Spleen (tissue), 11 donors: ENCODE data around the gene VANGL1. TPM values are rescaled to one million over a fixed set of nuclear protein-coding genes. Genes with fewer than 3 reads are reported as not detected.

Source experiments
- DNase-seq: peaks from one replicate; pipeline ENCODE4 v3.0.0-alpha.2; 2020
- H3K27ac ChIP-seq, 8 donors: fragments of 200-600 bp; sonication (generic) in 7 of 8; 1 replicate in 4 of 8; 2 replicates in 4 of 8; pipeline versions ENCODE4 v1.5.0 to v1.8.0; 2016 to 2021; ENCODE audit warnings: inconsistent platforms in 4 of 8, mild to moderate bottlenecking in 4 of 8, moderate library complexity in 1 of 8
- H3K27me3 ChIP-seq, 7 donors: fragments of 200-600 bp; sonication (generic) in 6 of 7; replicated peaks in 1 of 7; 1 replicate in 4 of 7; 2 replicates in 3 of 7; pipeline versions ENCODE4 v1.5.0 to v1.8.0; 2016 to 2021; ENCODE audit warnings: inconsistent platforms in 3 of 7, mild to moderate bottlenecking in 1 of 7
- H3K36me3 ChIP-seq, 6 donors: fragments of 200-600 bp; sonication (generic) in 5 of 6; 1 replicate in 4 of 6; 2 replicates in 2 of 6; pipeline versions ENCODE4 v1.5.0 to v1.8.0; 2016 to 2021; ENCODE audit warnings: inconsistent platforms in 2 of 6
- H3K4me1 ChIP-seq, 6 donors: fragments of 200-600 bp; sonication (generic) in 5 of 6; 1 replicate in 3 of 6; 2 replicates in 3 of 6; pipeline versions ENCODE4 v1.5.0 to v1.8.0; 2016 to 2021; ENCODE audit warnings: inconsistent platforms in 3 of 6
- H3K4me3 ChIP-seq, 8 donors: fragments of 200-600 bp; sonication (generic) in 7 of 8; 1 replicate in 4 of 8; 2 replicates in 4 of 8; pipeline versions ENCODE4 v1.5.0 to v1.8.0; 2016 to 2021; ENCODE audit warnings: inconsistent platforms in 4 of 8, mild to moderate bottlenecking in 4 of 8, moderate library complexity in 2 of 8
- H3K9me3 ChIP-seq, 8 donors: fragments of 200-600 bp; sonication (generic) in 7 of 8; 1 replicate in 4 of 8; 2 replicates in 4 of 8; pipeline versions ENCODE4 v1.5.0 to v1.8.0; 2016 to 2021; ENCODE audit warnings: inconsistent platforms in 4 of 8
- POLR2A ChIP-seq, 3 donors: fragments of 450-650 bp; IDR thresholded peaks; one replicate each; pipeline ENCODE4 v1.5.1; 2017; ENCODE audit warnings: antibody characterized with exemption in 3 of 3, mild to moderate bottlenecking in 1 of 3
- POLR2AphosphoS5 ChIP-seq, 3 donors: sonication (generic); formaldehyde crosslinking; IDR thresholded peaks; one replicate each; pipeline ENCODE4 v1.5.1; 2017; ENCODE audit warnings: antibody characterized with exemption in 3 of 3
- WGBS, 5 donors: extraction: QIAGEN DNeasy Blood & Tissue Kit in 3 of 5; methylation state at CpG; one replicate each; pipeline versions ENCODE4 v1.1.5 to v1.1.7; 2013 to 2018; 5-methylcytosine and 5-hydroxymethylcytosine counted together
- intact Hi-C: fragments of 100-400 bp; cut with DNase I; formaldehyde crosslinking; loops from one replicate; pipeline ENCODE4 v1.15.0; 2023; ENCODE audit warnings: low total_unique reads
- polyA plus RNA-seq, 3 donors: library from polyadenylated mRNA; stranded (reverse); fragments of 200-250 nt; gene quantifications; one replicate each; pipeline ENCODE4 v1.2.1, GENCODE V29; 2013
- total RNA-seq, 7 donors: library from RNA; depleted of rRNA in 3 of 7; stranded (reverse); fragments of >200 nt in 3 of 7; fragmentation: NEBNext Ultra II Directional in 4 of 7; extraction: Animal tissue kit (Norgen Biotek cat#: 25700) in 4 of 7; gene quantifications; one replicate each; pipeline versions ENCODE4 v1.1.0 to v1.2.1, GENCODE V29; 2016 to 2021
- TF ChIP-seq, protein P1 (sequence below), 11 experiments: fragments of 200-600 bp in 7 of 11; fragments of 450-650 bp in 4 of 11; sonication (generic) in 4 of 11; IDR thresholded peaks in 8 of 11; conservative IDR thresholded peaks in 3 of 11; 1 replicate in 7 of 11; 2 replicates in 4 of 11; pipeline versions ENCODE4 v1.4.0 to v1.8.0; 2016 to 2021; ENCODE audit warnings: antibody characterized with exemption in 11 of 11, inconsistent platforms in 4 of 11, mild to moderate bottlenecking in 1 of 11
- donor health status: healthy with polysubstance abuse.
- donor health status: DM: no; HTN: no; CAD: no; lungs with moderate emphysema.
- donor health status: DM: no; HTN: no; CAD: no.
- donor health status: Bipolar disorder and iron deficiency.
- donor health status: healthy.
- donor health status: DM: no; HTN: no; CAD: no.
- donor health status: DM: yes; HTN: yes; CAD: no.

VANGL1 gene
- total and polyA plus RNA-seq, 10 donors, result 0.24 to 7.0 (median 4.3) TPM

GRCh38 chr1:115719285-115719684, 77.5 kb downstream of the VANGL1 start:
- Histone ChIP-seq H3K4me1 (no peaks in the 10 kb centered on the region), H3K9me3 (no peaks in the 10 kb centered on the region), H3K4me3 (no peak overlapping the region), H3K36me3 (no peaks in the 10 kb centered on the region), H3K27ac (no peak overlapping the region), H3K27me3 (no peaks in the 10 kb centered on the region)
- TF ChIP-seq POLR2AphosphoS5 (IDR thresholded peaks at IDR 0.05), result no peak
- no peak for TF ChIP-seq POLR2A (IDR thresholded peaks at IDR 0.05)
- 93 to 98% (median 96%) methylated on average over 7 of the region's 7 CpGs for WGBS, 5 donors
- intact Hi-C loops, result no loop called here
- DNase-seq, result no peak

- 77 to 93% (median 87%) methylated on average over 1 of the region's 1 CpG for WGBS, 5 donors
- Histone ChIP-seq H3K27me3 (no peaks in the 10 kb centered on the region), H3K4me1 (peaks cover 0 to 15% (median 6%) of the 10 kb centered on the region in 6 donors), H3K27ac (no peak overlapping the region), H3K36me3 (no peaks in the 10 kb centered on the region), H3K4me3 (no peak overlapping the region), H3K9me3 (no peaks in the 10 kb centered on the region)
- TF ChIP-seq POLR2AphosphoS5 (IDR thresholded peaks at IDR 0.05) (no peak), POLR2A (IDR thresholded peaks at IDR 0.05) (no peak)
- TF ChIP-seq, protein P1, sequence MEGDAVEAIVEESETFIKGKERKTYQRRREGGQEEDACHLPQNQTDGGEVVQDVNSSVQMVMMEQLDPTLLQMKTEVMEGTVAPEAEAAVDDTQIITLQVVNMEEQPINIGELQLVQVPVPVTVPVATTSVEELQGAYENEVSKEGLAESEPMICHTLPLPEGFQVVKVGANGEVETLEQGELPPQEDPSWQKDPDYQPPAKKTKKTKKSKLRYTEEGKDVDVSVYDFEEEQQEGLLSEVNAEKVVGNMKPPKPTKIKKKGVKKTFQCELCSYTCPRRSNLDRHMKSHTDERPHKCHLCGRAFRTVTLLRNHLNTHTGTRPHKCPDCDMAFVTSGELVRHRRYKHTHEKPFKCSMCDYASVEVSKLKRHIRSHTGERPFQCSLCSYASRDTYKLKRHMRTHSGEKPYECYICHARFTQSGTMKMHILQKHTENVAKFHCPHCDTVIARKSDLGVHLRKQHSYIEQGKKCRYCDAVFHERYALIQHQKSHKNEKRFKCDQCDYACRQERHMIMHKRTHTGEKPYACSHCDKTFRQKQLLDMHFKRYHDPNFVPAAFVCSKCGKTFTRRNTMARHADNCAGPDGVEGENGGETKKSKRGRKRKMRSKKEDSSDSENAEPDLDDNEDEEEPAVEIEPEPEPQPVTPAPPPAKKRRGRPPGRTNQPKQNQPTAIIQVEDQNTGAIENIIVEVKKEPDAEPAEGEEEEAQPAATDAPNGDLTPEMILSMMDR (IDR thresholded peaks at IDR 0.05 in 8 of 11, conservative IDR thresholded peaks at IDR 0.05 in 3 of 11), result no peak
- intact Hi-C loops, result no loop called here
- no peak for DNase-seq
Measured at GRCh38 chr1:115722221-115722620, 80.5 kb downstream of the VANGL1 start.

DNA sequence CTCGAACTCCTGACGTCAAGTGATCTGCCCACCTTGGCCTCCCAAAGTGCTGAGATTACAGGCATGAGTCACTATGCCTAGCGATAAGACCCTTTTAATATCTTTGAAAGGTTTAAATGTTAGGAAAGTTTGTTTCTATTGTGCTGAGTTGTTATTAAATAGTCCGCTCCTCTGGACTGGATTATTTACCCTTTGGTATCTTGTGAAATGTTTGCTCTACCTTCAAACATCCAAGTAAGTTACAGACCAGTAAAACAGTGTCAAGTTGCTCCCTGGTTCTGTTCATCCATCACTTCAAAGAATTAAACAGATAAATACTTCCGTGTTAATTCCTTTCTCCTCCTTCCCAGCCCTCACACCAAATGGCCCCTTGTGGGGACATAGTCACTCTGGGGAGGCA, 82.0 kb downstream of the VANGL1 start:
- no peaks in the 10 kb centered on the region for H3K27me3 ChIP-seq
- DNase-seq, result no peak
- intact Hi-C loops, result no loop called here
- H3K27ac ChIP-seq, result no peak overlapping the region
- 88 to 97% (median 91%) methylated on average over 5 of the region's 5 CpGs for WGBS, 5 donors
- H3K36me3 ChIP-seq, result no peaks in the 10 kb centered on the region
- H3K4me1 ChIP-seq, result peaks cover 0 to 26% (median 10%) of the 10 kb centered on the region in 6 donors
- H3K4me3 ChIP-seq, result no peak overlapping the region
- no peaks in the 10 kb centered on the region for H3K9me3 ChIP-seq
- TF ChIP-seq POLR2AphosphoS5 (IDR thresholded peaks at IDR 0.05), result no peak
- TF ChIP-seq, protein P1 (IDR thresholded peaks at IDR 0.05 in 8 of 11, conservative IDR thresholded peaks at IDR 0.05 in 3 of 11), result no peak
- TF ChIP-seq POLR2A (IDR thresholded peaks at IDR 0.05), result no peak

- Histone ChIP-seq H3K27ac (no peak overlapping the region), H3K27me3 (no peaks in the 10 kb centered on the region), H3K9me3 (no peaks in the 10 kb centered on the region), H3K4me1 (peaks cover 0 to 26% (median 10%) of the 10 kb centered on the region in 6 donors), H3K36me3 (no peaks in the 10 kb centered on the region), H3K4me3 (no peak overlapping the region)
- WGBS, 5 donors, result 44 to 64% (median 54%) methylated on average over 2 of the region's 2 CpGs
- no peak for DNase-seq
- intact Hi-C loops, result no loop called here
- no peak for TF ChIP-seq POLR2AphosphoS5 (IDR thresholded peaks at IDR 0.05)
- TF ChIP-seq, protein P1 (IDR thresholded peaks at IDR 0.05 in 8 of 11, conservative IDR thresholded peaks at IDR 0.05 in 3 of 11), result no peak
- no peak for TF ChIP-seq POLR2A (IDR thresholded peaks at IDR 0.05)
Measured at GRCh38 chr1:115725600-115725999, 83.8 kb downstream of the VANGL1 start.

GRCh38 chr1:115726161-115726560, 84.4 kb downstream of the VANGL1 start:
- H3K36me3 ChIP-seq, result no peaks in the 10 kb centered on the region
- no peaks in the 10 kb centered on the region for H3K9me3 ChIP-seq
- no peak overlapping the region for H3K4me3 ChIP-seq
- TF ChIP-seq, protein P1 (IDR thresholded peaks at IDR 0.05 in 8 of 11, conservative IDR thresholded peaks at IDR 0.05 in 3 of 11), result no peak
- TF ChIP-seq POLR2AphosphoS5 (IDR thresholded peaks at IDR 0.05), result no peak
- TF ChIP-seq POLR2A (IDR thresholded peaks at IDR 0.05), result no peak
- DNase-seq, result no peak
- H3K27me3 ChIP-seq, result no peaks in the 10 kb centered on the region
- intact Hi-C loops, result no loop called here
- H3K4me1 ChIP-seq, result peaks cover 0 to 26% (median 10%) of the 10 kb centered on the region in 6 donors
- no peak overlapping the region for H3K27ac ChIP-seq
- WGBS, 5 donors, result 74 to 91% (median 86%) methylated on average over 3 of the region's 3 CpGs
